ENCODE results near the gene PPP1R15A. TPM values are rescaled to one million over a fixed set of nuclear protein-coding genes. Genes with fewer than 3 reads are reported as not detected.

The PPP1R15A gene
- total RNA-seq, 1 experiment from 2014 or later: 41.2 TPM

DNA sequence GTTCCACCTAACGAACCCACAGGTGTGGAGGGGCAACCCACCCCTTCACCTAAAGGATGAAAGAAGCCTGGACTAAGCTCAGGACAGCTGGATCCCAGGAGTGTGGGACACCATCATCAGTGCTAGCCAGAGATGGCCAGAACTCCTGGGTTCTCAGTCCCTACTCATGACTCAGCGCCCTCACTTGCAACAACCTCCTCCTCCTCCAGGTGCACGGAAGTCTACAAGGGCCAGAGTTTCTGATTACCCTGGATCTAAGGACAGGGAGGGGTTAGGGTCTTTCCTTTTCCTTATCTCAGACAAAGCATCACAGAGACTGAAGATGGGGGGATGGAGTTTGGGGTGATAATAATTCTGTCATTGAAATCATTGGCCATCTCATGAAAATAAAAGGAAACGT, 18.3 kb downstream of the PPP1R15A start:
- Histone ChIP-seq H3K27ac (ENCODE audit: low read depth, low read length, poor library complexity, severe bottlenecking) (no peak overlapping the region), H3K36me3 (ENCODE audit: insufficient read depth, low read length, poor library complexity, severe bottlenecking) (no peaks in the 10 kb centered on the region), H3K27me3 (replicated peaks; ENCODE audit: insufficient read depth, low read depth, low read length, poor library complexity) (no peaks in the 10 kb centered on the region), H3K4me1 (ENCODE audit: insufficient read depth, low read length, poor library complexity, severe bottlenecking) (no peaks in the 10 kb centered on the region), H3K9me3 (ENCODE audit: low read depth, low read length, poor library complexity, severe bottlenecking) (no peaks in the 10 kb centered on the region), H3K4me3 (ENCODE audit: low read depth, low read length, poor library complexity, severe bottlenecking) (no peak overlapping the region)
- intact Hi-C loops (cut with micrococcal nuclease; ENCODE audit: unreplicated experiment): no loop called here
- POLR2A ChIA-PET (ENCODE audit: low non-redundant PET): no interaction called here
- TF ChIP-seq, protein P1, sequence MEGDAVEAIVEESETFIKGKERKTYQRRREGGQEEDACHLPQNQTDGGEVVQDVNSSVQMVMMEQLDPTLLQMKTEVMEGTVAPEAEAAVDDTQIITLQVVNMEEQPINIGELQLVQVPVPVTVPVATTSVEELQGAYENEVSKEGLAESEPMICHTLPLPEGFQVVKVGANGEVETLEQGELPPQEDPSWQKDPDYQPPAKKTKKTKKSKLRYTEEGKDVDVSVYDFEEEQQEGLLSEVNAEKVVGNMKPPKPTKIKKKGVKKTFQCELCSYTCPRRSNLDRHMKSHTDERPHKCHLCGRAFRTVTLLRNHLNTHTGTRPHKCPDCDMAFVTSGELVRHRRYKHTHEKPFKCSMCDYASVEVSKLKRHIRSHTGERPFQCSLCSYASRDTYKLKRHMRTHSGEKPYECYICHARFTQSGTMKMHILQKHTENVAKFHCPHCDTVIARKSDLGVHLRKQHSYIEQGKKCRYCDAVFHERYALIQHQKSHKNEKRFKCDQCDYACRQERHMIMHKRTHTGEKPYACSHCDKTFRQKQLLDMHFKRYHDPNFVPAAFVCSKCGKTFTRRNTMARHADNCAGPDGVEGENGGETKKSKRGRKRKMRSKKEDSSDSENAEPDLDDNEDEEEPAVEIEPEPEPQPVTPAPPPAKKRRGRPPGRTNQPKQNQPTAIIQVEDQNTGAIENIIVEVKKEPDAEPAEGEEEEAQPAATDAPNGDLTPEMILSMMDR (conservative IDR thresholded peaks at IDR 0.05; ENCODE audit: low read depth, low read length): no peak
- TF ChIP-seq EZH2 (IDR thresholded peaks at IDR 0.05; ENCODE audit: borderline replicate concordance, low read depth, low read length, poor library complexity, severe bottlenecking): no peak
- BruUV-seq (replicated peaks): no TSS peak
- CTCF ChIA-PET: no interaction called here
- no peak for DNase-seq (ENCODE audit: low spot score)

DNA sequence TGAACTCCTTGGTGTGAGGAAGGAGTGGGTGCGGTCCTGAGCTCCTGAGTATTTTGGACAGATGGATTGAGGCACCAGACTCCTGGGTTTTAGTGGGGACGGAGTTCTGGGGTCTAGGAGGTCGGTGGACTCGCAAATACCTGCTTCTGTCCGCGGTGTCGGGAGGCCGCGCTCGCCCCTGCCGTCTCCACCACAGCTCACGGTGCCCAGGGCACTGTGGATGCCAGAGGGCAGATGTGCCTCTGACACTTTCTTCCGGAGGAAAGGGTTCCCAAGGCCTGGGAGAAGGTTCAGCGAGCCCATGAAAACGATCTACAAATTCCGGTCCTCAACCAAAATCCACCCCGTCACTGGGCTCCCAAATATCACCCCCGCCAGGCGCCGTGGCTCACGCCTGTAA, 23.0 kb downstream of the PPP1R15A start:
- ChIA-PET CTCF (no interaction called here), POLR2A (ENCODE audit: low non-redundant PET) (no interaction called here)
- Histone ChIP-seq H3K9me3 (ENCODE audit: low read depth, low read length, poor library complexity, severe bottlenecking) (no peaks in the 10 kb centered on the region), H3K36me3 (ENCODE audit: insufficient read depth, low read length, poor library complexity, severe bottlenecking) (no peaks in the 10 kb centered on the region), H3K27ac (ENCODE audit: low read depth, low read length, poor library complexity, severe bottlenecking) (no peak overlapping the region), H3K4me3 (ENCODE audit: low read depth, low read length, poor library complexity, severe bottlenecking) (no peak overlapping the region), H3K27me3 (replicated peaks; ENCODE audit: insufficient read depth, low read depth, low read length, poor library complexity) (no peaks in the 10 kb centered on the region), H3K4me1 (ENCODE audit: insufficient read depth, low read length, poor library complexity, severe bottlenecking) (no peaks in the 10 kb centered on the region)
- no TSS peak for BruUV-seq (replicated peaks)
- no peak for TF ChIP-seq EZH2 (IDR thresholded peaks at IDR 0.05; ENCODE audit: borderline replicate concordance, low read depth, low read length, poor library complexity, severe bottlenecking)
- TF ChIP-seq, protein P1 (conservative IDR thresholded peaks at IDR 0.05; ENCODE audit: low read depth, low read length): no peak
- intact Hi-C loops (cut with micrococcal nuclease; ENCODE audit: unreplicated experiment): no loop called here
- DNase-seq (ENCODE audit: low spot score): no peak

DNA sequence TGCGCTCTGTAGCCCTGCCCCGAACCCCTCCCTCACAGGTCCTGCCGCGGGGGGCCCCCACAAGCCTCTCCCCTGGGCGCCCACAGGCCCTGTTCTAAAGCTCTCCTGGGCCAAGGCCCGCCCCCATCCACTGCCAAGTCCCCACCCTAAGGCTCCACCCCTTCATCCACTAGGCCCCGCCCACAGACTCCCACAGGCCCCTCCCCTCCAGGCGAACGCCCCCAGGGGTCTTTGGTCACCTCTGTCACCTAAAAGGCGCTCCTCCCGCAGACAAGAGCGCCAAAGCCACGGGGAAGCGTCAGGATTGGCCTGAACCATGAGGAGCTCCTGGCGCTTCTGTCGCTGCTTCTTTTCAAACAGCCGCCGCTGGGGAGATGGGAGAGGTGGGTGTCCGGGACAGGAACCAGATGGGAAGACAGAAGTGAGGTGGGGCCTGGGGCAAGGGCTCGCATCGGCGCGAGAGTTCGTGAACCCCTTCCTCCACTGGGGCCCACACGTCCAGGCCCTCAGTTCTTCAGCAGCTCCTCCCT, 24.0 kb downstream of the PPP1R15A start:
- no TSS peak for BruUV-seq (replicated peaks)
- H3K36me3 ChIP-seq (ENCODE audit: insufficient read depth, low read length, poor library complexity, severe bottlenecking): no peaks in the 10 kb centered on the region
- intact Hi-C loops (cut with micrococcal nuclease; ENCODE audit: unreplicated experiment): no loop called here
- H3K9me3 ChIP-seq (ENCODE audit: low read depth, low read length, poor library complexity, severe bottlenecking): no peaks in the 10 kb centered on the region
- H3K27me3 ChIP-seq (replicated peaks; ENCODE audit: insufficient read depth, low read depth, low read length, poor library complexity): no peaks in the 10 kb centered on the region
- no peak for TF ChIP-seq EZH2 (IDR thresholded peaks at IDR 0.05; ENCODE audit: borderline replicate concordance, low read depth, low read length, poor library complexity, severe bottlenecking)
- TF ChIP-seq, protein P1 (conservative IDR thresholded peaks at IDR 0.05; ENCODE audit: low read depth, low read length): no peak
- peak; percentile 53 for DNase-seq (ENCODE audit: low spot score)
- H3K4me1 ChIP-seq (ENCODE audit: insufficient read depth, low read length, poor library complexity, severe bottlenecking): no peaks in the 10 kb centered on the region
- ChIA-PET CTCF (no interaction called here), POLR2A (ENCODE audit: low non-redundant PET) (no interaction called here)
- no peak overlapping the region for H3K4me3 ChIP-seq (ENCODE audit: low read depth, low read length, poor library complexity, severe bottlenecking)
- no peak overlapping the region for H3K27ac ChIP-seq (ENCODE audit: low read depth, low read length, poor library complexity, severe bottlenecking)
